CD4-positive, alpha-beta T cell treated with Interleukin-6 at 100 ng/mL for 8 hours (primary cell): Measurements from ENCODE around the gene TRIM29.

Experiments
- DNase-seq: peaks from one replicate; pipeline ENCODE4 v3.0.0-alpha.2; 2020; ENCODE audit warnings: mixed read lengths, low spot score

The TRIM29 gene

DNA sequence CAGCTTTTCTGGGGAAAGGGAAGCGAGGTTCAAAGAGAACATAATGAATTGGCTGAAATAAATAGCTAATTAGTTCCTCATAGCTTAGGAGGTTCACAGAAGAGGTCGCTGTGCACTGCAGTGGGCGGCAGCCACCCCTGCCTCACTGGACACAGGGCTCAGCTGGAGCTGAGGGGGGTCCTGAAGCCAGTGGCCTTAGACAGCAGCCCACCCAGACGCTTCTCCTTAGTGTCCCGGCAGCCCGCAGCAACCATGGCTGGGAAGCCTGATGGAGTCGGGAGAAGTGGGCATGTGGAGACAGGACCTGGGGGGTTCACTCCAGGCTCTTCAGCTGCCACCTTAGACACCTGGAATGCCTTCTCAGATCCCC is 75.4 kb downstream of the TRIM29 start:
- no peak for DNase-seq

DNA sequence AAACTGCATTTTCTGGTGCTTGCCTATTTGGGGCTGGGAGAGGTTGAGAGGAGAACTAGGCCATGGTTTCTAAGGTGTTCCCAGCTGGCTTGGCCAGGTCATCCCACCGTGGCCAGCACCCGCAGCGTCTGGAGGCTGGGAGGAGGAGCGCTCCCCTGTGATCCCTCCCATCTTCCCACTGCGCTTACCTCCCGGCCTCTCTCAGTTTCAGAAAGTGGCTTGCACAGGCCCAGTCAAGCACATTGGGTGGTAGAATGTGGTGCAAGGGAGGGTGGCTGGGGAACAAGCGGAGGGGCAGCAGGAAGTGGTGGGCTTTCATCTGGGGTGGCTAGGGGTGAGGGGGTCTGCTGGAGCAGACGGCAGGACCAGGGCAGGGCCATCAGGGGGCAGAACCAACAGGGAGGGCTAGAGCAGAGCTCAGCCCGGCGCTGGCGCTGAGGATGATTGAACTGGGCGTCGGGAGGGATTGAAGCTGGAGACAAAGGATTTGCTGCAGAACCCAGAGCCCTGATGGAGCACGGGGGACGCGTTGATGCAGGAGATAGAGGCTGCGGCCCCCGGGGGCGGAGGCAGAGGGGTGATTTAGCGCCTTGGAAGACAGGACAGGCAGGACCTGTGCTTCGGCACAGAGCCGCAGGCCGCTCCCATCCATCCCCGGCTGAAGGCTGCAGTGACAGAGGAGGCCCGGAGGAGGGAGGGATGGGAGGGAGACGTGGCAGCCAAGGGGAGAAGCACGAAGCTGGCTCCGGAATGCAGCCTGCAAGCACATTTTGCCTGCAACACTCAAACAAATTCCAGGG is 76.0 kb downstream of the TRIM29 start:
- no peak for DNase-seq
